ENCODE results near the gene GP1BB.

- no peak for TF ChIP-seq CTCF (conservative IDR thresholded peaks at IDR 0.05 in 1 of 2, IDR thresholded peaks at IDR 0.05 in 1 of 2; ENCODE audit: extremely low read depth in 1 of 2, insufficient read depth in 1 of 2, low read depth in 1 of 2, low read length in 2 of 2)
- TF ChIP-seq EZH2 (IDR thresholded peaks at IDR 0.05; ENCODE audit: borderline replicate concordance, low read length), result no peak
Measured at GRCh38 chr22:19741053-19741452, 17.7 kb downstream of the GP1BB start.

Data from mammary epithelial cell (primary cell).